DMS 273 (cell line): ENCODE data around the gene GTF2A1L.
"Not testable (repeated sequence)": the region's sequence is repeated elsewhere in the genome, so short reads cannot be mapped to it uniquely, and the experiment has no call there.

Source experiments
- DNase-seq: peaks from one replicate; lab custom pipeline; 2025; ENCODE audit not compliant: unreplicated experiment; lab: John Stamatoyannopoulos, UW

Gene GTF2A1L

GRCh38 chr2:48607307-48608014, 10.2 kb upstream of the GTF2A1L start:
- no peak for DNase-seq

DNA sequence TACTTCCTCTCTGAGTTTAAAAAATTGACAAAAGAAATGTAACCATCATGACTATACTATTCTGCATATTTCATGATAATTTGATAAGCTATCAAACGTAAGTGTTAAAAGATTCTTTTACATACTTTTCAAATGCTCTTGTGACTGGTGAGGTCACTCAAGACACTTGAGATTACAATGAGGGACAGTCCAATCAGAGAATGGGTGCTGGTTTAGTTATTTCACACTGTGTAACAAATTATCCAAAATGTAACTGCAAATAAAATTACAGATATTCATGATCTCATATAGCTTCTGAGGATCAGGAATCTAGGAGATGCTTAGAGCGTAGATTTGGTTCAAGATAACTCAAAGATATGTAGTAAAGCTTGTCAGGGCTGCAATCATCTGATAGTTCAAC, 4.4 kb upstream of the GTF2A1L start:
- DNase-seq, result no peak

GRCh38 chr2:48614581-48614980, 3.1 kb upstream of the GTF2A1L start:
- DNase-seq, result not testable (repeated sequence)

DNA sequence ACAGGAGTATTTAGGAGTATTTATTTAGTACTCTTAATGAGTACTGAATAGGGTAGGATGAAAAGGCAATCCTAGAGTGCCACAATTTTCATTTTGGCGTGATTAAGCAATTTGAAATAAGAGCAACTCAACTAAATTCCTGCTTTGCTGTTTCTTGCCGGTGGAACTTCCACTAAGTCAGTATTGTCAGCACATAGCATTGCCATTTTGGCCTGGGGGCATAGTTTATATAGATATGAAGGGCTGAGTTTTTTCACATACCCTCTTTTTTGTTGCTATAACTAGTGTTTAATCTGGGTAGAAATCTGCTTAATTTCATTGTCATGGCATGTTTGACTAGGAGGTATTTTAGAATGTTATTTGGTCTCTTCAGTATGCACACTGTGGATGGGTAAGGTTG, 1.9 kb downstream of the GTF2A1L start:
- no peak for DNase-seq

DNA sequence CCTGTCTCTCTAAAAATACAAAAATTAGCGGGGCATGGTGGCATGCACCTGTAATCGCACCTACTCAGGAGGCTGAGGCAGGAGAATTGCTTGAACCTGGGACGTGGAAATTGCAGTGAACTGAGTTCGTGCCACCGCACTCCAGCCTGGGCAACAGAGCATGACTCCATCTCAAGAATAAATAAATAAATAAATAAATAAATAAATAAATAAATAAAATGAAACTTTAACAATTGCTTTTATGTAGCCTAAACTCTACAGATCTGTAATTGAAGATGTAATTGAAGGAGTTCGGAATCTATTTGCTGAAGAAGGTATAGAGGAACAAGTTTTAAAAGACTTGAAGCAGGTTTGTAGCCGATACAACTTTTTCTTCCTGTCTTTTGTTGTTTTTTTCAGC, 2.9 kb downstream of the GTF2A1L start:
- no peak for DNase-seq

DNA sequence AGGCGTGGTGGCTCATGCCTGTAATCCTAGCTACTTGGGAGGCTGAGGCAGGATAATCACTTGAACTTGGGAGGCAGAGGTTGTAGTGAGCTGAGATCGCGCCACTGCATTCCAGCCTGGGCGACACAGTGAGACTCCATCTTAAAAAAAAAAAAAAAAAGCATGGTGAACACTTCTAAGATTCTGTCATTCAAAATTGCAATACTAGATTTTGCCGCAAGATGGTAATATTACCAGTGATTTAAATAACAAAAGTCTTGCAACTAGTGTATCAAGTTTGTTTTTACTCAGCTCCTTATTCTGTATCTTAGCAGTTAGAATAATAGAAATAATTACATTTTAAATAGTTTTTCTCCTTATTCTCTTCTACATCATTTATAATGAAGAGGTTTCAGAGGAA, 5.0 kb downstream of the GTF2A1L start:
- DNase-seq, result not testable (repeated sequence)

GRCh38 chr2:48624696-48625095, 7.0 kb downstream of the GTF2A1L start:
- DNase-seq, result no peak

GRCh38 chr2:48626047-48626446, 8.4 kb downstream of the GTF2A1L start:
- no peak for DNase-seq

DNA sequence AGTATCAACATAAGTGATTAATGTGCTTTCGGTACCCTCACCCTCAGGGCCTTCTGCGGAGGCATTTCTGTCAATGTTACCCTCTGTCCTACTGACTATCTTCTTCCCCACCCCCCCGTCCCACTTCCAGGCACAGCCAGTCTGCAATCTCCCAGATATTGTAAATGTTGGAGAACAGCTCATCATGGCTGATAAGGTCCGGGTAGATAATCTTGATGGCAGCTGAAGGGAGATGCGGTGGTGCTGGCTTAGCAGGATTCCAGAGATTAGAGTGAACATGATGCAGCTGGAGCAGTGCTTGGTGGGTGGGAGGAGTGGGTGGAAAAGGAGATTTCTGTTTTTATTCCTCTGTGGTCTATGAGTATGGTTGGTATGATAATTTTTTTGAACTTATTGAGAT, 15.5 kb downstream of the GTF2A1L start:
- no peak for DNase-seq

- DNase-seq, result no peak
These were observed 18.1 kb downstream of the GTF2A1L start for GRCh38 chr2:48635786-48636185.

GRCh38 chr2:48638261-48638660, 20.6 kb downstream of the GTF2A1L start:
- DNase-seq, result no peak

- no peak for DNase-seq
These were observed 33.6 kb downstream of the GTF2A1L start for GRCh38 chr2:48651158-48651790.

- no peak for DNase-seq
These were observed 51.3 kb downstream of the GTF2A1L start for GRCh38 chr2:48668992-48669391.

DNA sequence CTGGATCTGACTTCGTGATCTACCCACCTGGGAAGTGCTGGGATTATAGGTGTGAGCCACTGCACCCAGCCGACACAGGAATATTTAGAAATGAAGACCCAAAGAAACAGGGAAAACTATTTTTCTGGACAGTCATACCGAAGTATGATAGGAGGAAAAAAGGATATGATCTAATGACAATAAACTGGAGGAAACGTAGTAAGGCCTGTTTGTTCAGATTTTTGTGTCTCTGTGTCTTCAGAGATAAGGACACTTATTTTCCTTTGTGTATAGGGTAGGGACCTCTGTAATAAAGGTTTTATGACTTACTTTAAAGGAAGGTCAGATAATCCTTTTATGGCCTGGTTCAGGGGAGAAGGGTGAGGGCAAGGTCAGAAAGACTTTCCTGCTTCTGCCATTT, 55.9 kb downstream of the GTF2A1L start:
- DNase-seq, result no peak

DNA sequence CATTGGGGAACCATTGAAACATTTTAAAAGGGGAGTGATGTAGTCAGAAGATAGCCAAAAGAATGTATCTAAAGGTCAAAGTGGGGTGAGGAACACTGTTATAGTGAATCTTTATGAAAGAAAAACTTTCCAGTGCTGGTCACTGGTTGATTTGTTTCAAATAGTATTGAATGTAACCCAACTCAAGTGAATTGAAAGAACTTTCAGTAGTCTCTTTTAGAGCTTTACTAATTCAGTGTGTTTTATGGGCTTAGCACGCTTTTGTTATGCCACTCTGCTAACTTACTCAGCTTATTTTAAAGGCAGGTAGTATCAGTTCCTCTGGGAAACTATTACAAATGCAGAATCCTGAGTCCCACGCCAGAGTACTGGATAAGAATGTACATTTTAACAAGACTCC, 57.3 kb downstream of the GTF2A1L start:
- no peak for DNase-seq

- no peak for DNase-seq
These were observed 59.8 kb downstream of the GTF2A1L start for GRCh38 chr2:48677450-48677849.

GRCh38 chr2:48685126-48685525, 67.5 kb downstream of the GTF2A1L start:
- no peak for DNase-seq

DNA sequence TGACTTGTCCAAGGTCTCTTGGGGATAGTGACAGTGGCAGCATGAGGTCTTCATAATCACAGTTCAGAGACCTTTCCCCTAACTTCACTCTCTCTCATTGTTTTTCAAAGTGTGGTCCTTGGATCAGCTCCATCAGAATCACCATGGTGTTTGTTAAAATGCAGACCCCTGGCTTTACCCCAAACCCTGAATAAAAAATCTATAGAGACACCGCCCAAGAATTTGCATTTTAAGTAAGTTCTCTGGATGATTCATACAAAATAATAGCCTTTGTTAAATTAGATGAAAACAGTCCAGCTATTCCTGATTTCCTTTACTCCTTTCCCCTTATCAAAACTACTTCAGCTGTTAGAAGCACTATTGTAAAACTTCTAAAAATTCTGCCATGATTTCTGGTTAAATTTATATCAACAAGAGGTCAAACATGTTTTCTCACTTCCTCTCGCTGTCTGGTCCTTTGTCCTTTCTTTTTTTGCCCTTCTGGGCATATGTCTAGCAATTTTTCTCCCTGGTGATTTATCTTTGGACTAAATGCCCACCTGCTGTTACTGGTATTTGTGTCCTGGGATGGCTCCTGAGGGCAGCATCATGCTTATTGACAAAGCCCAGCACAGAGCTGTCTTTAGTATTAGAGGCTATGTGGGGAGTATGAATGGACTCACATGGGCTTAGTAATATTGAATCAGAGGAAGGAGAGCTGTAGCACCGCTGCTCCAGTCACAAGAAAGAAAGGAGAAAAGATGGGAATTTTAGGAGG, 74.5 kb downstream of the GTF2A1L start:
- no peak for DNase-seq

DNA sequence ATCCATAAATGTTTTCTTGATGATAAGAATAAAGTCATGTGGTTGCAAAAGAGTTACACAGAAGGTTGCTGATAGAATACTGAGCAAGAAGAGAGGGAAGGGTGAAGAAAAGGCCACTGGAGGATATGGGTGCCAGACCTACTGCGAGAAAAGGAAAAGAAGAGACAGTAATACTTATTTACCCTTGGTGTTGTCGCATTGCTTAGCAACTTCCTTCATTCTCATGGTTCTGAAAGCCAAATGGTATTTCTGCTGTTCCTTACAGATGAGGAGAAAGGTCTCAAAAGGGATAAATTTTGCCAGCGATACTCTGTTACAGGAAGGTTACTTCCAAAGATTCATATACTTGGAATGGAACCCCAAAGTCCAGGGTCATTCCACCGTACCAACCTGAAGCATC, 75.4 kb downstream of the GTF2A1L start:
- DNase-seq, result no peak

GRCh38 chr2:48693645-48694044, 76.0 kb downstream of the GTF2A1L start:
- DNase-seq, result no peak

- DNase-seq, result no peak
These were observed 76.5 kb downstream of the GTF2A1L start for GRCh38 chr2:48694149-48694548.

DNA sequence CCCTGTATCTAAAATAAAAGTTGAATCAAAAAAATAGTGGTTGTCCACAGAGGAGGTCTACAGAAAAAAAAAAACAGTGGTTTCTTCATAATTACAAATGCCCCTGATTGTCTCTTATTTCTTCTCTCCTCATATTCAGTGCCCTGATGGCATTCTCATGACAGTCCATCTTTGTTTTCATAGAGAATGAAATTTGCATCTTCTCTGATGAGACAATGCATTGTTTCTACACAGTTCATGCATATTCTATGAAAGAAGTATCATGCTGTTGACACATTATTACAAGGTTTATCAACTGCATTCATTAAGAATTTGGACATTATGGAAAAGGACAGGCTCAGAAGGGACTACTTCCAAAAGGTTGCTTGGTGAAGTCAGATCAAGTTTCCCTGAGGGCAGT, 78.3 kb downstream of the GTF2A1L start:
- no peak for DNase-seq
